Suprapubic skin (tissue), 4 donors: ENCODE measurements around the gene GRIN2A.

Experiments used
- POLR2A ChIP-seq, 2 donors: fragments of 450-650 bp; IDR thresholded peaks; one replicate each; pipeline ENCODE4 v1.6.1; 2017; ENCODE audit warnings: antibody characterized with exemption in 2 of 2, mild to moderate bottlenecking in 2 of 2, moderate library complexity in 2 of 2
- POLR2AphosphoS5 ChIP-seq, 3 donors: sonication (generic); formaldehyde crosslinking; IDR thresholded peaks; one replicate each; pipeline ENCODE4 v1.6.1; 2017; ENCODE audit warnings: antibody characterized with exemption in 3 of 3
- TF ChIP-seq, protein P1 (sequence below), 2 donors: fragments of 200-600 bp in 1 of 2; fragments of 450-650 bp in 1 of 2; sonication (generic) in 1 of 2; IDR thresholded peaks; one replicate each; pipeline ENCODE4 v1.5.1; 2016 to 2019; ENCODE audit warnings: antibody characterized with exemption in 2 of 2, mild to moderate bottlenecking in 1 of 2, moderate library complexity in 1 of 2

DNA sequence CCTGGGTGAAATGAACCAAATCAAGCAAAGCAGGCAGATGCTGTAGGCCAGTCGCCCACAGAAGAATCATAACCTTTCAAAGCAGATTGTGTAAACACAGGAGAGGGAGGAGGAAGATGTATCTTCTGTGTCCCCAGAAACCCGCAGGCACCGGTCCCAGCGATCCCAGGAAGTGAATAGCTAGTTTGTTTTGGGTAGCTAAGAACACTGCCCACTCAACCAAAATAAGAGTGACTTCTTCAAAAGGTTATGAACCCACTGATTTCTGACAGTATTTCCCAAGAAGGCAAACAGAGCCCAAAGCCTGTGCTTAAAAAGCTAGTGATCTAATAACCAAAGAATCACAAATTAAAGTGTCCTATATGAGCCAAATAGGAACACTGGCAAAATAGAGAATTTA lies 67.8 kb downstream of the GRIN2A start:
- TF ChIP-seq POLR2AphosphoS5 (IDR thresholded peaks at IDR 0.05) (no peak), POLR2A (IDR thresholded peaks at IDR 0.05) (no peak)
- TF ChIP-seq, protein P1, sequence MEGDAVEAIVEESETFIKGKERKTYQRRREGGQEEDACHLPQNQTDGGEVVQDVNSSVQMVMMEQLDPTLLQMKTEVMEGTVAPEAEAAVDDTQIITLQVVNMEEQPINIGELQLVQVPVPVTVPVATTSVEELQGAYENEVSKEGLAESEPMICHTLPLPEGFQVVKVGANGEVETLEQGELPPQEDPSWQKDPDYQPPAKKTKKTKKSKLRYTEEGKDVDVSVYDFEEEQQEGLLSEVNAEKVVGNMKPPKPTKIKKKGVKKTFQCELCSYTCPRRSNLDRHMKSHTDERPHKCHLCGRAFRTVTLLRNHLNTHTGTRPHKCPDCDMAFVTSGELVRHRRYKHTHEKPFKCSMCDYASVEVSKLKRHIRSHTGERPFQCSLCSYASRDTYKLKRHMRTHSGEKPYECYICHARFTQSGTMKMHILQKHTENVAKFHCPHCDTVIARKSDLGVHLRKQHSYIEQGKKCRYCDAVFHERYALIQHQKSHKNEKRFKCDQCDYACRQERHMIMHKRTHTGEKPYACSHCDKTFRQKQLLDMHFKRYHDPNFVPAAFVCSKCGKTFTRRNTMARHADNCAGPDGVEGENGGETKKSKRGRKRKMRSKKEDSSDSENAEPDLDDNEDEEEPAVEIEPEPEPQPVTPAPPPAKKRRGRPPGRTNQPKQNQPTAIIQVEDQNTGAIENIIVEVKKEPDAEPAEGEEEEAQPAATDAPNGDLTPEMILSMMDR (IDR thresholded peaks at IDR 0.05): no peak
